ENCODE measurements around the gene PCDHGC5. TPM values are rescaled to one million over a fixed set of nuclear protein-coding genes. Genes with fewer than 3 reads are reported as not detected.

The PCDHGC5 gene
- total RNA-seq (not detected), total RNA-seq (0 to 0.10 (median 0) reads per million in 29 experiments)
- total RNA-seq (2013), result not detected

DNA sequence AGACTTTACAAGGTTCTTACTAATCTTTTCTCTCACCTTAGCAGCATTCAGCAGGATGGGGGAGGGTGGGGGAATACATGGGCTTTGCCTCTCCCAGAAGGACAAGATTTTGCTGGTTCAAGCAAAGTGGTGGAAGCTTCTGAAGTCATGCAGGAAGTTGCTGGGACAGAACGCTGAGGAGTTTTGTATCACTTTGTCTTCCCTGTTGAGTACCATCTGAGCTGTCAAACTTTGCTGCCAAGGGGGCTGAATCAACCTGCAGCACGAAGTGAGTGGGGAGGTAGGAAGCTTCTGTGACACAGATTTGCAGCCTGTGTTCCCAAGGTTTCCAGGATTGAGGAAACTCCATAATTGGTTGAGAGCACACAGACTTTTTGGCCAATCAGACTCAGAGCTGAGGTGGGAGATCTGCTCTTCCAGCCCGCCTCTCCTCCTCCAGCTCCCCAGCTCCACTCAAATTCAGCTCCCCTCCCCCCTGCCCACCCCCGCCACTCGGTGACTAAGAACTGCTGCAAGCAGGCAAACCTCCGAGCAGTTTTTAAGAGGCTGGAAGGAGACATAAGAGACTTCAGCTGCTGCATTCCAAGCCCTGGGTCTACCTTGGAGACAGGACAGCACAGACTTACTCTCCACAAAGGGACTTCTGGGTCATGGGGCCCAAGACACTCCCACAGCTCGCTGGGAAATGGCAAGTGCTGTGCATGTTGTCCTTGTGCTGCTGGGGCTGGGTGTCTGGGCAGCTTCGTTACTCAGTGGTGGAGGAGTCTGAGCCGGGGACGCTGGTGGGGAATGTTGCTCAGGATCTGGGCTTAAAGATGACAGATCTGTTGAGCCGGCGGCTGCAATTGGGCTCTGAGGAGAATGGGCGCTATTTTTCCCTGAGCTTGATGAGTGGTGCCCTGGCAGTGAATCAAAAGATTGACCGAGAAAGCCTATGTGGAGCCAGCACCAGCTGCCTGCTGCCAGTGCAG is at the start of gene PCDHGC5:
Gene PCDHGC5, plus strand, starts transcription at position 491 of the 971 bp plus-strand sequence. Its CDS starts 160 bp downstream, at position 651.
- Mint-ChIP-seq H3K4me3 (no peak within 1 kb of the TSS), H3K27ac (no peak within 1 kb of the TSS), H3K27me3 (peaks cover 78 to 91% of the 10 kb centered on the region in 2 donors), H3K4me1 (peaks cover 20 to 28% (median 27%) of the 10 kb centered on the region in 3 donors), H3K36me3 (no peaks in the 10 kb centered on the region), H3K9me3 (no peaks in the 10 kb centered on the region)
- ChIA-PET POLR2A (no interaction called here), CTCF (interaction anchor here in 1 of 2 donors (1.1 kb wide), 1 partner anchor 16 kb away, joined by 3 read pairs; no protein-coding TSS in a partner anchor)
- H3K27ac ChIP-seq (ENCODE audit: low read length), result no peak within 1 kb of the TSS
- peaks cover 3 to 30% of the 10 kb centered on the region in 2 experiments for H3K4me1 ChIP-seq (ENCODE audit: control insufficient read depth in 1 of 2, extremely low read depth in 1 of 2, insufficient read depth in 2 of 2, low read length in 2 of 2)
- DNase-seq (no peak), ATAC-seq (replicated peaks in 1 of 4) (no peak)
- no peaks in the 10 kb centered on the region for H3K36me3 ChIP-seq (ENCODE audit: control insufficient read depth in 2 of 2, extremely low read depth in 1 of 2, insufficient read depth in 1 of 2, low read length in 1 of 2)
- H3K4me3 ChIP-seq (ENCODE audit: control insufficient read depth in 1 of 2, extremely low read depth in 1 of 2, low read length in 1 of 2), result no peak within 1 kb of the TSS
- H3K9me3 ChIP-seq, result no peaks in the 10 kb centered on the region
- peaks cover 18 to 86% of the 10 kb centered on the region in 2 experiments for H3K27me3 ChIP-seq (replicated peaks in 1 of 2; ENCODE audit: control insufficient read depth in 2 of 2, extremely low read depth in 1 of 2, insufficient read depth in 2 of 2, low read length in 1 of 2)
- 71% methylated on average over 11 of the region's 14 CpGs for WGBS (ENCODE audit: insufficient coverage)

DNA sequence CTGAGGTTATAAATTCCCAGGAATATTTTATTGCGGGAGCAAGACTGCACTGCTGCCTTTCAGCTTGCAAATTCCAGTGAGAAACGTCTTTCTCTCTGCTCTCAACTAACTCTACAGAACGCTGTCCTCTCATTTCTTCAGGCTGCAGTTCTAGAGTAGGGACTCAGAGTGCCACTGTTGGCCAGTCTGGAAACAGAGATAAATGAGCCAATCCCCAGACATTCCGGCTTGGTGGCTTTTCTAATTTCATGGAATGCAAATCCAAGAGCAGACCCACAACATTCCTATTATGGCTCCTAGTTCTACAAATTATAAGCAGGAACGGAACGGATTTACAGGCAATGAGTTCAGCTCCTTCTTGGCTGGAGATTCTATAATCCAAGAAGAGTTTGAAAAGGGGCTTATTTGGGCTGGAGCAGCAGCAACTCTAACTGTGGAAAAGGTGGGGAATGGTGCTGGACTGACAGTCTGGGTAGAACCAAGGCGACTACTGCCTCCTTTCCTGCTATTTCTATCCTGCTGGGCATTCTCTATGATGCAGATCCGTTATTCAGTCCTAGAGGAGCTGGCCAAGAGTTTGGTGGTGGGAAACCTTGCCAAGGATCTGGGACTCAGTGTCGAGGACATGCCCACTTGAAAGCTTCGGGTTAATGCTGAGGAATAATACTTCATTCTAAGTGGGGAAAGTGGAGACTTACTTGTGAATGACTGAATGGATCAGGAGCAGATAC is 49.3 kb upstream of the PCDHGC5 start:
- no peak for DNase-seq
- Mint-ChIP-seq H3K4me1 (no peaks in the 10 kb centered on the region), H3K9me3 (peaks cover 0 to 3% (median 0%) of the 10 kb centered on the region in 3 donors), H3K4me3 (no peak overlapping the region), H3K27ac (no peak overlapping the region), H3K36me3 (no peaks in the 10 kb centered on the region), H3K27me3 (peaks cover 20 to 36% of the 10 kb centered on the region in 2 donors)
- Histone ChIP-seq H3K9me3 (no peaks in the 10 kb centered on the region), H3K27me3 (replicated peaks in 1 of 2; ENCODE audit: control insufficient read depth in 2 of 2, extremely low read depth in 1 of 2, insufficient read depth in 2 of 2, low read length in 1 of 2) (peaks cover 6 to 11% of the 10 kb centered on the region in 2 experiments), H3K4me1 (ENCODE audit: control insufficient read depth in 1 of 2, extremely low read depth in 1 of 2, insufficient read depth in 2 of 2, low read length in 2 of 2) (no peaks in the 10 kb centered on the region), H3K36me3 (ENCODE audit: control insufficient read depth in 2 of 2, extremely low read depth in 1 of 2, insufficient read depth in 1 of 2, low read length in 1 of 2) (no peaks in the 10 kb centered on the region), H3K4me3 (ENCODE audit: control insufficient read depth in 1 of 2, extremely low read depth in 1 of 2, low read length in 1 of 2) (no peak overlapping the region), H3K27ac (ENCODE audit: low read length) (no peak overlapping the region)
- 71% methylated on average over 5 of the region's 10 CpGs for WGBS (ENCODE audit: insufficient coverage)
- ATAC-seq (replicated peaks in 1 of 4), result no peak
- POLR2A ChIA-PET, result no interaction called here
- CTCF ChIA-PET, result no interaction called here

DNA sequence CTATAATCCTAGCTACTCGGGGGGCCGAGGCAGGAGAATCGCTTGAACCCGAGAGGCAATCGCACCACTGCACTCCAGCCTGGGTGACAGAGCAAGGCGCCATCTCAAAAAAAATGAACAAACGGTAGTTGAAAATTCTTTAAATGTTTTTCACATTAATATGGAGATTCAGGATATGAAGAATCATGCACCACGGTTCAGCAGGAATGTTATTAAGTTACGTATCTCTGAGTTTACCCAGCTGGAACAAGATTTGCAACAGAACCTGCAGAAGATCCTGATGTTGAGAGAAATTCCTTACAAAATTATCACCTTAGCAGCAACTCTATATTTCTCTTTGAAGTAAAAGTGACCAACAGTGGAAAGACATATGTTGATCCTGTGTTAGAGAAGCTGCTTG is 48.5 kb upstream of the PCDHGC5 start:
- H3K36me3 ChIP-seq (ENCODE audit: control insufficient read depth in 2 of 2, extremely low read depth in 1 of 2, insufficient read depth in 1 of 2, low read length in 1 of 2), result no peaks in the 10 kb centered on the region
- no peak overlapping the region for H3K27ac ChIP-seq (ENCODE audit: low read length)
- H3K9me3 Mint-ChIP-seq, result peaks cover 0 to 3% (median 0%) of the 10 kb centered on the region in 3 donors

DNA sequence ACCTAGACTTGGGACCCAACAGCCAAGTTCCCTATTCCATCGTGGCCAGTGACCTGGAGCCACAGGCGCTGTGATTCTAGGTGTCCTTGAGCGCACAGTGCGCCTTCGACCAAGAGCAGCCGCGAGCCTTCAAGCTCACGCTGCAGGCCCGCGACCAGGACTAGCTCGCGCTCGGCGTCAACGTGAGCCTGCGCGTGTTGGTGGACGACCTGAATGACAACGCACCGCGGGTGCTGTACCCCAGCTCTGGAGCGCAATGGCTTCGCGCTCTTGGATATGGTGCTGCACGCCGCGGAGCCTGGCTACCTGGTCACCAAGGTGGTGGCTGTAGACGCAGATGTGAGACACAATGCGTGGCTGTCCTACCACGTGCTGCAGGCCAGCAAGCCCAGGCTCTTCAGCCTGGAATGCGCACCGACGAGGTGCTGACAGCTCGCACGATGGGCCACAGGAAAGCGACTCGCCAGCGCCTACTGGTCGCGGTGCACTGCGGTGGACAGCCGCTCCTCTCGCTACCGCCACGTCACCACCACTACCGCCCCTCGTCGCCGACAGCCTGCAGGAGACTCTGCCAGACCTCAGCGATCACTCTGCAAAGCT is 47.2 kb upstream of the PCDHGC5 start:
- Histone ChIP-seq H3K4me1 (ENCODE audit: control insufficient read depth in 1 of 2, extremely low read depth in 1 of 2, insufficient read depth in 2 of 2, low read length in 2 of 2) (no peaks in the 10 kb centered on the region), H3K9me3 (no peaks in the 10 kb centered on the region), H3K36me3 (ENCODE audit: control insufficient read depth in 2 of 2, extremely low read depth in 1 of 2, insufficient read depth in 1 of 2, low read length in 1 of 2) (no peaks in the 10 kb centered on the region), H3K4me3 (ENCODE audit: control insufficient read depth in 1 of 2, extremely low read depth in 1 of 2, low read length in 1 of 2) (no peak overlapping the region), H3K27me3 (replicated peaks in 1 of 2; ENCODE audit: control insufficient read depth in 2 of 2, extremely low read depth in 1 of 2, insufficient read depth in 2 of 2, low read length in 1 of 2) (peaks cover 2 to 11% of the 10 kb centered on the region in 2 experiments), H3K27ac (ENCODE audit: low read length) (no peak overlapping the region)
- DNase-seq (no peak), ATAC-seq (replicated peaks in 1 of 4) (no peak)
- Mint-ChIP-seq H3K4me3 (no peak overlapping the region), H3K4me1 (no peaks in the 10 kb centered on the region), H3K27ac (no peak overlapping the region), H3K27me3 (peaks cover 24 to 41% of the 10 kb centered on the region in 2 donors), H3K9me3 (peaks cover 0 to 3% (median 0%) of the 10 kb centered on the region in 3 donors), H3K36me3 (no peaks in the 10 kb centered on the region)
- POLR2A ChIA-PET, result interaction anchor here in 1 of 2 donors (1.0 kb wide), 1 partner anchor 12 kb away, joined by 3 read pairs; the partner anchor contains the start of gene PCDHGA12
- CTCF ChIA-PET, result interaction anchor here in 1 of 2 donors (1.2 kb wide), 1 partner anchor 12 kb away, joined by 4 read pairs; the partner anchor contains the start of gene PCDHGA12
- WGBS (ENCODE audit: insufficient coverage), result 64% methylated on average over 50 of the region's 50 CpGs

More for the DNA sequence above, 48.5 kb upstream of the PCDHGC5 start:
- Histone ChIP-seq H3K4me1 (ENCODE audit: control insufficient read depth in 1 of 2, extremely low read depth in 1 of 2, insufficient read depth in 2 of 2, low read length in 2 of 2) (no peaks in the 10 kb centered on the region), H3K9me3 (no peaks in the 10 kb centered on the region), H3K4me3 (ENCODE audit: control insufficient read depth in 1 of 2, extremely low read depth in 1 of 2, low read length in 1 of 2) (no peak overlapping the region), H3K27me3 (replicated peaks in 1 of 2; ENCODE audit: control insufficient read depth in 2 of 2, extremely low read depth in 1 of 2, insufficient read depth in 2 of 2, low read length in 1 of 2) (peaks cover 5 to 11% of the 10 kb centered on the region in 2 experiments)
- no peak for DNase-seq
- peaks cover 24 to 38% of the 10 kb centered on the region in 2 donors for H3K27me3 Mint-ChIP-seq
- no peak overlapping the region for H3K4me3 Mint-ChIP-seq
- POLR2A ChIA-PET, result no interaction called here
- CTCF ChIA-PET, result no interaction called here
- H3K36me3 Mint-ChIP-seq, result no peaks in the 10 kb centered on the region
- WGBS (ENCODE audit: insufficient coverage), result 95% methylated on average over 3 of the region's 9 CpGs
- H3K4me1 Mint-ChIP-seq, result no peaks in the 10 kb centered on the region
- ATAC-seq (replicated peaks in 1 of 4), result no peak
- H3K27ac Mint-ChIP-seq, result no peak overlapping the region

DNA sequence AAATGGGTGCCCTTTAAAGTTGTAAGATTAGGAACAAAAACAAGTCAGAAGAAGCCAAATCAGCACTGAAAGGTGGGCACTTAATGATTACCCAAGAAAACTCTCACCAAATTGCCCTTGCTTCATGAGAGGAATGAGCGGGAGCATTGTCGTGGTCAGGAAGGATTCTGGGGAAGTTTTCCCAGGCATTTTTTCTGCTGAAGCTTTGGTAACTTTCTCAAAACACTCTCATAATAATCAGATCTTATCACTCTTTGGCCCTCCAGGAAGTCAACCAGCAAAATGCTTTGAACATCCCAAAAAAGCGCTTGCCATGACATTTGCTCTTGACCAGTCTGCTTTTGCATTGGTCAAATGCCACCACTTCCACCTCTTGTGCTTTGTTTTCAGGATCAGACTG is 23.5 kb upstream of the PCDHGC5 start:
- H3K27ac ChIP-seq (ENCODE audit: low read length), result no peak overlapping the region
- Mint-ChIP-seq H3K4me1 (no peaks in the 10 kb centered on the region), H3K36me3 (no peaks in the 10 kb centered on the region), H3K9me3 (peaks cover 0 to 6% (median 3%) of the 10 kb centered on the region in 3 donors), H3K27ac (no peak overlapping the region), H3K4me3 (no peak overlapping the region), H3K27me3 (peaks cover 13 to 28% of the 10 kb centered on the region in 2 donors)
- WGBS (ENCODE audit: insufficient coverage), result 93% methylated on average over 3 of the region's 3 CpGs
- H3K4me3 ChIP-seq (ENCODE audit: control insufficient read depth in 1 of 2, extremely low read depth in 1 of 2, low read length in 1 of 2), result no peak overlapping the region
- H3K36me3 ChIP-seq (ENCODE audit: control insufficient read depth in 2 of 2, extremely low read depth in 1 of 2, insufficient read depth in 1 of 2, low read length in 1 of 2), result no peaks in the 10 kb centered on the region
- ChIA-PET CTCF (interaction anchor here in 1 of 2 donors (0.6 kb wide), 1 partner anchor 137 kb away, joined by 3 read pairs; no protein-coding TSS in a partner anchor), POLR2A (no interaction called here)
- DNase-seq, result no peak
- ATAC-seq (replicated peaks in 1 of 4), result no peak
- H3K9me3 ChIP-seq, result no peaks in the 10 kb centered on the region
- H3K27me3 ChIP-seq (replicated peaks in 1 of 2; ENCODE audit: control insufficient read depth in 2 of 2, extremely low read depth in 1 of 2, insufficient read depth in 2 of 2, low read length in 1 of 2), result peaks cover 0 to 12% of the 10 kb centered on the region in 2 experiments
- H3K4me1 ChIP-seq (ENCODE audit: control insufficient read depth in 1 of 2, extremely low read depth in 1 of 2, insufficient read depth in 2 of 2, low read length in 2 of 2), result no peaks in the 10 kb centered on the region
